OCI-LY1 (cell line): ENCODE measurements around the gene CHTF18.

Experiments used
- EZH2 ChIP-seq: fragments of 200-600 bp; sonication (generic), shearing (Covaris generic); IDR thresholded peaks from 2 replicates; pipeline ENCODE4 v1.8.0; 2017; ENCODE audit warnings: borderline replicate concordance, mixed run types, mild to moderate bottlenecking, antibody characterized with exemption, low read length, moderate library complexity, mixed read lengths
- TF ChIP-seq, protein P1 (sequence below): fragments of 200-600 bp; sonication (generic), shearing (Covaris generic); IDR thresholded peaks from 2 replicates; pipeline ENCODE4 v1.5.1; 2017; ENCODE audit warnings: mild to moderate bottlenecking, antibody characterized with exemption, low read length, moderate library complexity, mixed read lengths

GRCh38 chr16:767743-768235 lies 20.6 kb upstream of the CHTF18 start:
- TF ChIP-seq, protein P1, sequence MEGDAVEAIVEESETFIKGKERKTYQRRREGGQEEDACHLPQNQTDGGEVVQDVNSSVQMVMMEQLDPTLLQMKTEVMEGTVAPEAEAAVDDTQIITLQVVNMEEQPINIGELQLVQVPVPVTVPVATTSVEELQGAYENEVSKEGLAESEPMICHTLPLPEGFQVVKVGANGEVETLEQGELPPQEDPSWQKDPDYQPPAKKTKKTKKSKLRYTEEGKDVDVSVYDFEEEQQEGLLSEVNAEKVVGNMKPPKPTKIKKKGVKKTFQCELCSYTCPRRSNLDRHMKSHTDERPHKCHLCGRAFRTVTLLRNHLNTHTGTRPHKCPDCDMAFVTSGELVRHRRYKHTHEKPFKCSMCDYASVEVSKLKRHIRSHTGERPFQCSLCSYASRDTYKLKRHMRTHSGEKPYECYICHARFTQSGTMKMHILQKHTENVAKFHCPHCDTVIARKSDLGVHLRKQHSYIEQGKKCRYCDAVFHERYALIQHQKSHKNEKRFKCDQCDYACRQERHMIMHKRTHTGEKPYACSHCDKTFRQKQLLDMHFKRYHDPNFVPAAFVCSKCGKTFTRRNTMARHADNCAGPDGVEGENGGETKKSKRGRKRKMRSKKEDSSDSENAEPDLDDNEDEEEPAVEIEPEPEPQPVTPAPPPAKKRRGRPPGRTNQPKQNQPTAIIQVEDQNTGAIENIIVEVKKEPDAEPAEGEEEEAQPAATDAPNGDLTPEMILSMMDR = no peak
- no peak for TF ChIP-seq EZH2
